ENCODE measurements around the gene HEY2. TPM values are rescaled to one million over a fixed set of nuclear protein-coding genes. Genes with fewer than 3 reads are reported as not detected.

HEY2 gene
- total and polyA plus RNA-seq, 12 donors: 12.4 to 75.1 (median 33.2) TPM

DNA sequence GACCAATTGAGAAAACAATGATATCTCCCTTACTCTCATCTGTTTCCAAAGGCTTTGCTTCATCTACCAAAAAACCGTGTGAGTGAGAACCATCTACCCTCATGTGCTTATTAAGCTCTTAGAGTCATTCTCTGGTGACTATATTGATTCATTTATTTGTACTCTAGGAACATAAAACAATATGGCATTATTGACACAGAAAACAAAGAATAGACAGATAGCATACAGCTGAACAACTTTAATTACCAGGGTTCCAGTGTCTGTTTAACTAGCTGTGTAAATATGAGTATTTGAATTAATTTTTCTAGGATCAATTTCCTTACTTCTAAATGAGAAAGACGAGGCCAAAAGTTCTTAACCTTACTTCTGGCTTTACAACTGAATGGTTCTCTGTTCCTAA lies 31.3 kb upstream of the HEY2 start:
- WGBS, 2 donors: 81 to 82% methylated on average over 2 of the region's 2 CpGs
- TF ChIP-seq, protein P1, sequence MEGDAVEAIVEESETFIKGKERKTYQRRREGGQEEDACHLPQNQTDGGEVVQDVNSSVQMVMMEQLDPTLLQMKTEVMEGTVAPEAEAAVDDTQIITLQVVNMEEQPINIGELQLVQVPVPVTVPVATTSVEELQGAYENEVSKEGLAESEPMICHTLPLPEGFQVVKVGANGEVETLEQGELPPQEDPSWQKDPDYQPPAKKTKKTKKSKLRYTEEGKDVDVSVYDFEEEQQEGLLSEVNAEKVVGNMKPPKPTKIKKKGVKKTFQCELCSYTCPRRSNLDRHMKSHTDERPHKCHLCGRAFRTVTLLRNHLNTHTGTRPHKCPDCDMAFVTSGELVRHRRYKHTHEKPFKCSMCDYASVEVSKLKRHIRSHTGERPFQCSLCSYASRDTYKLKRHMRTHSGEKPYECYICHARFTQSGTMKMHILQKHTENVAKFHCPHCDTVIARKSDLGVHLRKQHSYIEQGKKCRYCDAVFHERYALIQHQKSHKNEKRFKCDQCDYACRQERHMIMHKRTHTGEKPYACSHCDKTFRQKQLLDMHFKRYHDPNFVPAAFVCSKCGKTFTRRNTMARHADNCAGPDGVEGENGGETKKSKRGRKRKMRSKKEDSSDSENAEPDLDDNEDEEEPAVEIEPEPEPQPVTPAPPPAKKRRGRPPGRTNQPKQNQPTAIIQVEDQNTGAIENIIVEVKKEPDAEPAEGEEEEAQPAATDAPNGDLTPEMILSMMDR (IDR thresholded peaks at IDR 0.05): no peak
- no peak overlapping the region for H3K27ac ChIP-seq
- no peaks in the 10 kb centered on the region for H3K27me3 ChIP-seq
- peaks cover 0 to 3% (median 0%) of the 10 kb centered on the region in 9 donors for H3K4me1 ChIP-seq
- no peak overlapping the region for H3K4me3 ChIP-seq
- no peaks in the 10 kb centered on the region for H3K9me3 ChIP-seq
- no peak for DNase-seq
- intact Hi-C loops (cut with DNase I): loop anchor here in 1 of 10 donors (10.0 kb wide), 1 partner anchor 193 kb away; no protein-coding TSS in a partner anchor
- no peaks in the 10 kb centered on the region for H3K36me3 ChIP-seq
- ATAC-seq: no peak

DNA sequence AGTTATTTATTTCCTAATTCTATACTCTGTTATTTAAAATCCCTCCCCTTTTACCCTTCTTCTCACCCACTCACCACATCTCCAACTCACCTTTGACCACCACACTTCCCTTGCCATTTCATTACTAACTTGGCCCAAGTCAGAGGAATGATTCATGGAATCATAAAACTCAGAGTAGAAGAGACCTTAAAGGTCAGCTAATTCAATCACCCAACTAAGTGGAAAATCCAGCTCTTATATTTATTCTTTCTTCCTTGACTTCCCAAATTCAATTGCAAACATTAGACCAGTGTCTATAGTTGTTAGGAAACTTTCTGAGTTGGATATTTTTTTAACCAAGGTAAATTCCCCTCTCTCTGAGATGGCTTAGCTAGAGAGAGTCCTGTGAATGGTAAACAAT lies 26.5 kb upstream of the HEY2 start:
- Histone ChIP-seq H3K4me1 (no peaks in the 10 kb centered on the region), H3K36me3 (no peaks in the 10 kb centered on the region), H3K9me3 (no peaks in the 10 kb centered on the region), H3K27me3 (no peaks in the 10 kb centered on the region), H3K4me3 (no peak overlapping the region), H3K27ac (no peak overlapping the region)
- DNase-seq (no peak), ATAC-seq (no peak)
- intact Hi-C loops (cut with DNase I): no loop called here
- TF ChIP-seq, protein P1 (IDR thresholded peaks at IDR 0.05): no peak

DNA sequence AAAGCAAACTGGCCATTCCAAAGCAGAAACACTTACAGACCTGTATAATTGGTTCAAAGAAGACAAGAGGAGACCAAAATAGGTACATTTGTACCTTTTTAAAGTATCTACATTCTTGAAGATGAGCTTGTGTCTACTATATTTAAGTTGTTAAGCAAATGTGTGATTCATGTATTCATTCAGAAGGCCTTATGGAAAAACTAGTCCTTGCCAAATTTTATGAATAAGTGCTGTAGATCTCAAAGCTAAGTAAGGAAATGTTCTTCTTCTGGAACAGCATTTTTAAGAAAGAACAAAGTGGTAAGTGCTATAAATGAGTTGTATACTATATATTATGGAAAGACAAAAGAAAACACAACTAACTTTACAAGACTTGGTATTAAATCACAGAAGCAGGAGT lies 22.2 kb upstream of the HEY2 start:
- Histone ChIP-seq H3K36me3 (no peaks in the 10 kb centered on the region), H3K27ac (no peak overlapping the region), H3K4me3 (no peak overlapping the region), H3K4me1 (no peaks in the 10 kb centered on the region), H3K9me3 (no peaks in the 10 kb centered on the region), H3K27me3 (no peaks in the 10 kb centered on the region)
- ATAC-seq (no peak), DNase-seq (no peak)
- intact Hi-C loops (cut with DNase I): no loop called here
- TF ChIP-seq, protein P1 (IDR thresholded peaks at IDR 0.05): no peak

DNA sequence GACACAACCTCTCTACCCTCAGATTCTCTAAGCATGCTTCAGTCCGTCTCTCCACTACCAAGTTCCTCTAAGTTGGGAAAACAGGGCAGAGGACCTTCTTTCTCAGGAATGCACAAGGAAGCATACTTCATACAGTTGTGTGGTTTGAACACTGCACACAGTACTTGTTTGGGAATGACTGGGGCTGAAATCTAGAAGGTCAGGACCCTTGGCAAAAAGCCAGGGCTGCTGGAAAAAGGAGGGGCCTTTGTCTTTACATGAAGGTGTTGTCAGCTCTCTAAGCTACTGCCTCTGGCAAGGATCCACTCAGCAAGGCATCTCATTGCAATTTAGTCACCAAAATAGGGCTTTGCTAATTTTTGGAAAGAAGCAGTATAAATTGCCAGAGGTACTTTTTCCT lies 20.7 kb upstream of the HEY2 start:
- TF ChIP-seq, protein P1 (IDR thresholded peaks at IDR 0.05): no peak
- no peaks in the 10 kb centered on the region for H3K36me3 ChIP-seq
- WGBS, 2 donors: 72 to 93% methylated on average over 1 of the region's 1 CpG
- H3K27ac ChIP-seq: no peak overlapping the region
- DNase-seq: no peak
- H3K27me3 ChIP-seq: no peaks in the 10 kb centered on the region
- intact Hi-C loops (cut with DNase I): no loop called here
- ATAC-seq: no peak
- no peak overlapping the region for H3K4me3 ChIP-seq
- no peaks in the 10 kb centered on the region for H3K9me3 ChIP-seq
- no peaks in the 10 kb centered on the region for H3K4me1 ChIP-seq

DNA sequence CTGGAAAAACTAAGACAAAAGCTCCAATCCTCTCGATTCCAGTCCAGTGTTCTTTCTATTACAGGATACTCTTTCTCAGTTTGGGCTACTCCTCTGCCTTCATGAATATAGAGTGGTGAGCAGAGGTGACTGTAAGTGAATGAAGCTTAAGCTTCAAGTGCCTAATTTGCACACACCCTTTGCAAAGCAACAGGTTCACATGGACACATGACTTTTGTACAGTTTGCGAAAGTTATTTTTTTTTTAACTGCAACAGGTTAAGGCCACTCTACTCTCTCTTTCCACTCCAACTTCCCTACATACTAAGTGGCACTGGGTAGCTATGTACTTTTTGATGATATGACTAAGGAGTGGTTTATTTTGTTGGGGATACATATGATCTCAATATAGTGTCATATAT lies 19.4 kb upstream of the HEY2 start:
- no peaks in the 10 kb centered on the region for H3K36me3 ChIP-seq
- no peak overlapping the region for H3K27ac ChIP-seq
- no peak overlapping the region for H3K4me3 ChIP-seq
- TF ChIP-seq, protein P1 (IDR thresholded peaks at IDR 0.05): no peak
- intact Hi-C loops (cut with DNase I): no loop called here
- ATAC-seq: no peak
- 85% methylated on average over 2 of the region's 2 CpGs for WGBS, 2 donors
- no peaks in the 10 kb centered on the region for H3K4me1 ChIP-seq
- no peaks in the 10 kb centered on the region for H3K9me3 ChIP-seq
- peaks cover 0 to 10% (median 0%) of the 10 kb centered on the region in 7 donors for H3K27me3 ChIP-seq
- no peak for DNase-seq

Data from heart right ventricle (tissue), 16 donors.